ENCODE measurements around the gene GJB6. TPM values are rescaled to one million over a fixed set of nuclear protein-coding genes. Genes with fewer than 3 reads are reported as not detected.

The GJB6 gene
- total RNA-seq, 2 donors from 2014 or later, result not detected

DNA sequence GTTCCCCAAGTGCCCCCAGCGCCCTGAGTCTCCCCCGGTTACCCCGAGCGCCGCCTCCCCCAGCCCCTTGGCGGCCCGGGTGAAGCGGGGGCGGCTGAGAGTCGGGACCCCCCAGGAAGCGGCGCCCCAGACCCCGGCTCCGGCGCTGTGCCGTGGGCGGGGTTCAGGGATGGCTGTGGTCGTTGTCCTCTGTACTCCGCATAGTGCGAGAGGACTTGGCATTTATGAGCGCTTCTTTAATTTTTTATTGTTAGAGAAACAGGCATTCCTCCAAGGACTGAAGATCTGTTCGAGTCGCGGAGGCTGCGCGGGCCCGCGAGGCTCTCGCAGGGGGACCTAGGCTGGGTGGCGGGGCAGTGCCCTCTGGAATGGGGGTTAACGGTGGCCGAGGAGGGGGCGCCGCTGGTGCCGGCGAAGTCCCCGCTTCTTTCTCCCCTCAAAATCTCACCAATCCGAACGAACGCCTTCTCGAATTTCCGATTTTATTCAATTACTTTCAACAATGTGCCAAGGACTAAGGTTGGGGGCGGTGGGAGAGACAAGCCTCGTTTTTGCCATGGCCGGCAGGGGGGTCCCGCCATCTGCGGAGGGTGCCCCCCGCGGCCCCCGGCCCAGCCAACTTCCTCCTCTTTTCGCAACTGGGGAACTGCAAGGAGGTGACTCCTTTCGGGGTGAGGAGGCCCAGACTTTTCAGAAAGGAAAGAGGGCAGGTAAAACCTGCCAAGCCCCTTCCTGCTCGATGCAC, 38.8 kb downstream of the GJB6 start:
- DNase-seq, result no peak
- Histone ChIP-seq H3K27ac (no peak overlapping the region), H3K4me3 (peak overlapping the region; percentile 71), H3K9ac (ENCODE audit: low read depth in 2 of 2, low read length in 2 of 2) (peak overlapping the region in 1 of 2 donors; percentile 38), H3K9me3 (no peaks in the 10 kb centered on the region), H3K4me1 (peaks cover 5% of the 10 kb centered on the region), H3K36me3 (no peaks in the 10 kb centered on the region), H3K27me3 (peaks cover 34% of the 10 kb centered on the region)
- TF ChIP-seq, protein P1, sequence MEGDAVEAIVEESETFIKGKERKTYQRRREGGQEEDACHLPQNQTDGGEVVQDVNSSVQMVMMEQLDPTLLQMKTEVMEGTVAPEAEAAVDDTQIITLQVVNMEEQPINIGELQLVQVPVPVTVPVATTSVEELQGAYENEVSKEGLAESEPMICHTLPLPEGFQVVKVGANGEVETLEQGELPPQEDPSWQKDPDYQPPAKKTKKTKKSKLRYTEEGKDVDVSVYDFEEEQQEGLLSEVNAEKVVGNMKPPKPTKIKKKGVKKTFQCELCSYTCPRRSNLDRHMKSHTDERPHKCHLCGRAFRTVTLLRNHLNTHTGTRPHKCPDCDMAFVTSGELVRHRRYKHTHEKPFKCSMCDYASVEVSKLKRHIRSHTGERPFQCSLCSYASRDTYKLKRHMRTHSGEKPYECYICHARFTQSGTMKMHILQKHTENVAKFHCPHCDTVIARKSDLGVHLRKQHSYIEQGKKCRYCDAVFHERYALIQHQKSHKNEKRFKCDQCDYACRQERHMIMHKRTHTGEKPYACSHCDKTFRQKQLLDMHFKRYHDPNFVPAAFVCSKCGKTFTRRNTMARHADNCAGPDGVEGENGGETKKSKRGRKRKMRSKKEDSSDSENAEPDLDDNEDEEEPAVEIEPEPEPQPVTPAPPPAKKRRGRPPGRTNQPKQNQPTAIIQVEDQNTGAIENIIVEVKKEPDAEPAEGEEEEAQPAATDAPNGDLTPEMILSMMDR (IDR thresholded peaks at IDR 0.05), result no peak
- intact Hi-C loops (cut with DNase I), result loop anchor here (10.0 kb wide), 1 partner anchor 731 kb away; no protein-coding TSS in a partner anchor

DNA sequence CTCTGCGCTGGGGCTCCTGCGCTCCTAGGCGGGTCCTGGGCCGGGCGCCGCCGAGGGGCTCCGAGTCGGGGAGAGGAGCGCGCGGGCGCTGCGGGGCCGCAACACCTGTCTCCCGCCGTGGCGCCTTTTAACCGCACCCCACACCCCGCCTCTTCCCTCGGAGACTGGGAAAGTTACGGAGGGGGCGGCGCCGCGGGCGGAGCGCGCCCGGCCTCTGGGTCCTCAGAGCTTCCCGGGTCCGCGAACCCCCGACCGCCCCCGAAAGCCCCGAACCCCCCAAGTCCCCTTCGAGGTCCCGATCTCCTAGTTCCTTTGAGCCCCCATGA, 39.3 kb downstream of the GJB6 start, which contains the start of gene GJB2:
Gene GJB2, minus strand, starts transcription at position 103 of the 326 bp plus-strand sequence. CDS start 3,357 bp downstream, outside the sequence.
- peak within 1 kb of the TSS; percentile 73 for H3K27ac ChIP-seq
- H3K4me3 ChIP-seq, result peak within 1 kb of the TSS; percentile 71
- H3K9me3 ChIP-seq, result no peaks in the 10 kb centered on the region
- peaks cover 5% of the 10 kb centered on the region for H3K4me1 ChIP-seq
- peaks cover 34% of the 10 kb centered on the region for H3K27me3 ChIP-seq
- no peaks in the 10 kb centered on the region for H3K36me3 ChIP-seq
- H3K9ac ChIP-seq (ENCODE audit: low read depth in 2 of 2, low read length in 2 of 2), result peak within 1 kb of the TSS; percentile 58 to 87
- DNase-seq, result peak; percentile 76
- intact Hi-C loops (cut with DNase I), result loop anchor here (10.0 kb wide), 1 partner anchor 732 kb away; no protein-coding TSS in a partner anchor
- TF ChIP-seq, protein P1 (IDR thresholded peaks at IDR 0.05), result no peak

DNA sequence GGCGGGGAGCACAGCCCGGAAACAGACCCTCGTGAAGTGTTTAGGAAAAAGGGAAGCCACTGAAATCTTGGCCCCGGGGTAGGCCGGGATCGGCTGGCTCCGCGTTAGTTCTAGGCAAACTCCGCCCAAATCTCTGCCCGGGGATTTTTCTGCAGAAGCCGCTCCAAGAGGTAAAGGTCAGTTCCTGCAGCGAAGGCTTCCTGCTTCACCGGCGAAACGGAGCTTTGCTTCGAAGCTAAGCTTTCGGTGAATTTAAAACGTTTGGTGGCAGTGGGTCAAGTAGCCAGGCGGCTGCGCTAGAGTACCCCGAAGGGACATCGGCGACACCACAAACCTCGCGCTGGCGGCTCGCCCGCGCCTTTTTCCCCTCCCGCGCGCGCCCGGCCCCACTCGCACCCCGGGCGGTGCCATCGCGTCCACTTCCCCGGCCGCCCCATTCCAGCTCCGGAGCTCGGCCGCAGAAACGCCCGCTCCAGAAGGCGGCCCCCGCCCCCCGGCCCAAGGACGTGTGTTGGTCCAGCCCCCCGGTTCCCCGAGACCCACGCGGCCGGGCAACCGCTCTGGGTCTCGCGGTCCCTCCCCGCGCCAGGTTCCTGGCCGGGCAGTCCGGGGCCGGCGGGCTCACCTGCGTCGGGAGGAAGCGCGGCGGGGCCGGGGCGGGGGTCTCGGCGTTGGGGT, 39.8 kb downstream of the GJB6 start:
- H3K9me3 ChIP-seq, result no peaks in the 10 kb centered on the region
- TF ChIP-seq, protein P1 (IDR thresholded peaks at IDR 0.05), result no peak
- intact Hi-C loops (cut with DNase I), result loop anchor here (10.0 kb wide), 1 partner anchor 733 kb away; no protein-coding TSS in a partner anchor
- peak overlapping the region; percentile 58 to 87 for H3K9ac ChIP-seq (ENCODE audit: low read depth in 2 of 2, low read length in 2 of 2)
- H3K36me3 ChIP-seq, result no peaks in the 10 kb centered on the region
- peak overlapping the region; percentile 71 for H3K4me3 ChIP-seq
- peak overlapping the region; percentile 73 for H3K27ac ChIP-seq
- peak; percentile 75 for DNase-seq
- peaks cover 5% of the 10 kb centered on the region for H3K4me1 ChIP-seq
- H3K27me3 ChIP-seq, result peaks cover 34% of the 10 kb centered on the region

DNA sequence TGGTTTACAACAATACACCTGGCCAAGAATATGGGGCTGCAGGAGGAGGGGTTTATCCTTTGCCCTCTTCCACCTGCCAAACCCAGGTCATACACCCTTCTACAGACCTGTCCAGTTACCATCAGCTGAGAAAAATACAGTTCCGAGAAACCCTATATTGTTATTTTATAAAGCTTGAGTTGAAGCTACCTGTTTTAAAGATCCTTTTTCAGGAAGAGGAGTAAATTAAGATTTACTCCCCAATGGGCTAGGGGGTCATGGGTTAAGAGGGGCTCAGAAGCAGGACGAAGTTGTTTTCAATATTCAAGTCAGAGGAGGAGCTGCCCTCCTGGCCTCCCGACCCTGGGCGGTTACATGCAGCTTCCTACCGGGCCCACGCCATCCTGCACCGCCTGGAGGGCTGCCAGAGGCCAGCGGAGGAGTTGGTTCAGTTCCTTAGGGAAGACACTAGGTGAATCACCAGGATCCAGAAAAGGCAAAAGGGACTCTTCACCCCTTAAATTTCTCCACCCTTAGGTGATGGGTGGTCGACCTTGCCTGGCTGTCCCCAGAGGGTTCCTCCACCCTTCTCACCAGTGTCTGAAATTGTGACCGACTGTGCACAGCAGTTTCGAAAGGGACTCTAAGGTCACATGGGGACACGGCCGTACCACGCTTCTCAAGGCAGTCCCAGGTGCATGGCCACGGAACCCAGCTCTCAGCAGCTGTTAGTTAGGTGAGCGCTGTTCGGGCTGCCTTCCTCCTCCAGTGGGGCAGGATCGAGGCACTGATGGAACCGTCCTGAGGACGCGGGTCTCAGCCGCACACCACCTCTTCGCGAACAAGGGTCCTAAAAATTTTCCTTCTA, 40.6 kb downstream of the GJB6 start:
- Histone ChIP-seq H3K27me3 (peaks cover 34% of the 10 kb centered on the region), H3K36me3 (no peaks in the 10 kb centered on the region), H3K4me1 (peaks cover 5% of the 10 kb centered on the region), H3K9ac (ENCODE audit: low read depth in 2 of 2, low read length in 2 of 2) (peak overlapping the region; percentile 58 to 87), H3K9me3 (no peaks in the 10 kb centered on the region), H3K4me3 (peak overlapping the region; percentile 71), H3K27ac (peak overlapping the region; percentile 73)
- TF ChIP-seq, protein P1 (IDR thresholded peaks at IDR 0.05), result no peak
- intact Hi-C loops (cut with DNase I), result loop anchor here (10.0 kb wide), 1 partner anchor 733 kb away; no protein-coding TSS in a partner anchor
- peak; percentile 86 for DNase-seq
